GM18868 (cell line): Measurements from ENCODE around the gene PLGLB2.
"Not testable (repeated sequence)": the region's sequence is repeated elsewhere in the genome, so short reads cannot be mapped to it uniquely, and the experiment has no call there.

Source experiments
- ATAC-seq: cut with Tn5 transposase; IDR thresholded peaks from one replicate; pipeline ENCODE4 v1.9.1; 2021; ENCODE audit warnings: mild to moderate bottlenecking, moderate library complexity; ENCODE audit not compliant: unreplicated experiment

Gene PLGLB2

DNA sequence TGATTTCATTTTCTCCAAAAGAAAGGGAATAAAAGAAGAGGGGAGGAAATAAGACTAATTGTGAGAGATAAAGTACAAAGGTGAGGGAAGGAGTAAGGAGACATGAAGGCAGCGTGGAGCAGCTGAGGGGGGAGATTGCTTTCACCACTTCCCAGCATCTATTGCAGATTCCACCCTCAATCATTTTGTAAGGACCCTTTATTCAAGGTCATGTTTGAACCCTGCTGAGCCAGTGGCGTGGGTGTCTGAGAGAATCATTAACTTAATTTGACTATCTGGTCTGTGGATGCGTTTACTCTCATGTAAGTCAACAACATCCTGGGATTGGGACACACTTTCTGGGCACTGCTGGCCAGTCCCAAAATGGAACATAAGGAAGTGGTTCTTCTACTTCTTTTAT is at the start of gene PLGLB2:
Gene PLGLB2 (plus strand): TSS at position 297 of the 400 bp plus-strand sequence. CDS start 67 bp downstream, at position 364.
- not testable (repeated sequence) for ATAC-seq

DNA sequence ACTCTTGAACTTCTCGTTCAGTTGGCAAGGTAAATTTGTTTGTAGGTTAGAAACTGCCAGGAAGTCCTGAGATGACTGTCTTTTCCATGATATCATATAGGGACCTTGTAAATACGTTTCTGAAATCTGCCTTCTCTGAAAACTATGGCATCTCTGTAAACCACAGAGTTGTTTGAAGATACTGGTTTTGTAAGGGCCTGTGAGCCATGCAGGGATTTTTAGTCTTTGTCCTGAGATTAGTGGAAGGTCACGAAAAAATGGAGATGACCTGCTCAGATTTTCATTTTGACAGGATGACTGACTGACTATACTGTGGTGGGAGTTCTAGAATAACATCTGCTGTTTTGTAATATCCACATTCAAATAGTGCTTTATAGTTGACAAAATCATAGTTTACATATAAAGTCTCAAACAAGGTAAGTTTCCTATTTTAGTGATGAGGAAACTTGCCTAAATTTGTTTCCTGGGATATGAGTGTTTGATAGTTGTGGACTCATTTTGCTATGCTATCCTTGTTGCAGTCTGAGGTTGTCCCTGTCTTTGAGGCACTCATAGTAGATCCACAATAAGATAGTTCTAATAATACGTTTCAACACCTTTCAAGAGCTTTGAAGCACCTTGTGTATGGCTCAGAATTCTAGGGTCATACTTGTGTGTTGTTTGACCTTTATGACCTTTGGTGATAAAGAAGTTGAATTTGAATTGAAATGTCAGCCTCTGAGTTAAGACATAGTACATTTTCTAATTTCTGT is 43.1 kb upstream of the PLGLB2 start:
- ATAC-seq, result not testable (repeated sequence)

DNA sequence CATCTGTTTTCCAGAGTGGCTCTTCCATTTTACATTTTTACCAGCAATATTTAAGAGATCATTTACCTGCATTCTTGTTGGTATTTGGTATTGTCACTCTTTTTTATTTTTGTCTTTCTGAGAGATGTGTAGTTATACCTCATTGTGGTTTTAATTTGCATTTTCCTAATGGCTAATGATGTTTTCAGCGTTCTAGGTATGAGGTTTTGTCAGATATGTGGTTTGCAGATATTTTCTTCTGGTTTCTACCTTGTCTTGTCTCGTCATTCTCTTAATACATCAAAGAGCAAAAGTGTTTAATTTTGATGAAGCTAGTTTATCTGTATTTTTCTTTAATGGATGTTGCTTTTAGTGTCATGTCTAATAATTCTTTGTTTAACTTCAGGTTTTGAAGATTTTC is 39.5 kb upstream of the PLGLB2 start:
- ATAC-seq, result not testable (repeated sequence)

DNA sequence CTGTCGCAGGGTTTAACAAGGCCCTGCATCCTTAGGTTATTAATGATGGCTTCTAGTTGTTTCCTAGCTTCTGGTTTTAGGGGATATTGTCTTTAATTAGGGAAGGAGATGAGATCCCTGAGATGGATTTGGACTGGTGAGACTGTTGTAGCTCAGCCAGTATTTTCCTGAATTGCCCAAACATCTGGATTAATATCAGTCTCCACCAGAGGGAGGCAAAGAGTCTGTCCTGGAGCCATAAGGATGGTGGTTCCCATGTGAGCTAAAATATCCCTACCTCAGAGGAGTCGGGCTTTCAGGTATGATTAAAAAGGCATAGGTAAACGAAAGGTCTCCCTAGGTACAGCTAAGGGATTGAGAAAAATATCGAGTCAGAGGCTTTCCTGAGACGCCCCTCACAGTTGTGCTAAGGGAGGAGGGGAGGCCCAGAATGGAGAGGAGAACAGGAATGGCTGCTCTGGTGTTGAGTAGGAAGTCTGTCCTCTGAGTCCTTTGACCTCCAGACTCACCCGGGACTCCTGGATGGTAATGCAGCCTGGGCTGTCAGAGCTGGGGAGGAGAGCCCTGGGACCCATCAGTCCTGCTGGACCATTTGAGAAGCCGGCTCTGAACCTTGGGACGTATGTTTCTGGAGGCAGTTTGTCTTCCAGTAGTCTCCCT is 19.8 kb upstream of the PLGLB2 start:
- ATAC-seq, result not testable (repeated sequence)

DNA sequence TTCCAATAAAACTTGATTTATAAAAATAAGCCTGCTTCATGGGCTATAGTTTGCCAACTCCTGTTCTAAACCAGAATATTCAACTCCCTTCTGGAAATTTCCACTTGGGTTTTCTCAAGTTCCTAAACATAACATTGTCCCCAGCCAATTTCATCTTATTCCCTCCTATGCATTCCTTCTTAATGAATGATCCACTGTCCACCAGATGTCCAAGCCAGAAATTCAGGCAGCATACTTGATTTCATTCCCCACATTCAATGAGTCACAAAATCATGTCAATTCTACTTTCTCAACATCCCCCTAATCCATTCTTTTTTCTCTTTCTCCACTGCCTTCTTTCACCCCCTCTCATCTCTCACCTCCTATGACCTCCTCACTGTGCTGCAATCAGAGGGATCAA is 7.0 kb upstream of the PLGLB2 start:
- not testable (repeated sequence) for ATAC-seq

DNA sequence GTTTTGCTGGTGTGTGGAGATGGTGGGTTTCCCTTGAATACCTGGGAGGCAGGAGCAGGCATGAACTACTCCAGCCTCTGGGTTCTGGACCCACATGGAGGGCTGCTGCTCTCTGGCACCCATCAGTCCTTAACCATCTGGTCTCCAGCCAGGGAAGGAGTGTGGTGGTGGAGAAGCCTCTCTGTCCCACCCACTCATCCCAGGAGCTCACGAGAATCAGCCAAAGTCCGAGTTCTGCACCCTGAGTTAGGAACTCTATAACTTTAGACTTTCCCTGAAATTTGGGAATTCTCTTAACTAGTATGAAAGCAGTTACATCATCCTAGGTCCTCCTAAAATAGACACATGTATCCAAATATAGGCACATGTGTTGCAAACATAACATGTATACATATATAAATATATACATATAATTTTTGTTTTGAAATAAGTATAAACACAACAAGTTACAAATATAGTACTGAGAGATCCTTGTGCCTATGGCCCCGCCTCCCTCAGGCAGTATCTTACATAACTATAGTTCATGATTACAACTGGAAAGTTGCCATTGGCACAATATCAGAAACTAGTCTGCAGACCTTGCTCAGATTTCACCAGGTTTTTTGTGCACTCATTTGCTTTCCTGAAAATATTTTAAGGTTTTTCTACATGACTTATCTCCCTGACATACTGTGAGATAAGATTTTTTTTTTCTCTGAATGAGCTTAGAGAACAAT is 5.3 kb upstream of the PLGLB2 start:
- ATAC-seq, result not testable (repeated sequence)

DNA sequence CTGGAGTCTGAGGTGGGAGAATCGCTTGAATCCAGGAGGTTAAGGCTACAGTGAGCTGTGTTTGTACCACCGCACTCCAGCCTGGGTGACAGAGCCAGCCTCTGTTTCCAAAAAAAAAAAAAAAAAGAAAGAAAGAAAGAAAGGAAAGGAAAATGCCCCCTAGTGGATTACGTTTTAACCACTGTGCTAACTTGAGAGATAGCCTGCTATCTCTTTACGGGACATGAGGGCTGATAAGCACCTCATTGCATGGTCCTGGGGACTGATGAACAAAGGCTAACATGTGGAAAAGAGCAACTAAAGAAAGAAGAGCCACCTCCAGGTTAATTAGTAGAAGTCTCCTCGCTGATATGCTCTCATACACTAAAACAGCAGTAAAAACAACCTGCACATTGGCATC is 4.2 kb upstream of the PLGLB2 start:
- not testable (repeated sequence) for ATAC-seq

DNA sequence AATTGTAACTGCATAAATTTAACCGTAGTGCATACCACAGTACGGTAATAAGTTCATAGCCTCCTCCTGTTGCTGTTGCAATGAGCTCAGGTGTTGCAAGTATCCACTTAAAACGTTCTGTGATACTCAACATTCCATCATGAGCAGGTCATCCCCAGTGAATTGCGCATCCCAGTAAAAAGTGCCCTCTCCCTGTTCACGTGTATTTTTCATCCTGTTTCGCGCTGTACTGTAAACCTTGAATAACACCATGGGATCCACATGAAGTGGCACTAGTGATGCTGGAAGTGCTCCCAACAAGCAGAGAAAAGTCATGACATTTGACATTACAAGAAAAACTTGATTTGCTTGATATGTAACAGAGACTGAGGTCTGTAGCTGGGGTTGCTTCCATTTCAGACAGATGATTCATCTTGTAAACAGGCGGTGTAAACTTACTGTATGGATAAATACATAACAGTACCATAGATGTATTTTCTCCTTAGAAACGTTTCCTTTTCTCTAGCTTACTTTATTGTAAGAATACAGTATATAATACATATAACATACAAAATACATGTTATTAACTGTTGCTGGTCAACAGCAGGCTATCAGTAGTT is 2.4 kb upstream of the PLGLB2 start:
- not testable (repeated sequence) for ATAC-seq

DNA sequence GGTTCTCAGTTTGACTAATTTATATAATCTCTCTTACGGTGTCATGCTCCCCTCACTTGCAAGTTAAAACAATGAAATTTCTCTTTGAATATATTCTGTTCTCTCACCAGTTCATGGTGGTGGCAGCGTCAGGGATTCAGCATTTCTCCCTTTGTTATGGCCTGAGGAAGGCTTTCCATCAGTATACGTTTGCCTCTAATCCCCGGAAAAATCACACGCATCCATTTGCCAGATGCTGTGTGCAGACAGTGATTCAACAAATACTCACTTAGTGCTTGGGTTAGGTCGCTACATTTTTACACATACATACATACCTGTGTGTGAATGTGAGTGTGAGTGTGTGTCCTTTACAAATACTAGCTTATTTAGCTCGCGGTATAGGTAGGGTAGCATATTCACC is 637 bp downstream of the PLGLB2 start:
- not testable (repeated sequence) for ATAC-seq

DNA sequence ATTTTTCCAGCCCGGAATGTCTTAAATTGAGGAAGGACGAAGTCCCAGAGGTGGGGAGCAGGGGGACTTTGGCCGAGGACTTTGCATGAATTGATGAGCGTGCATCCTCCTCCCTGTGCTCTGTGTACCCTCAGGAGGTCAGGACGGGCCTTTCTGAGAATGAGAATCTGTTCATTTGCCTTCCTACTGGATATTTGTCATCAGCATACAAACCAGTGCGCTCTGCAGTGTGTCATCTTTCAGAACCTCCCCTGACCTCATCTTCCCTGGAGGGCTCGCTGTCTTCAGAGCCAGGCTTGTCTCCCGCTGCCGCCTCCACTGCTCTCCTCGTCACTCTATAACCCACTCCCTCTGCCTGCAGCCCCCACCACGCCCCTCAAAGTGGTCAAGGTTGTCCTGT is 2.7 kb downstream of the PLGLB2 start:
- ATAC-seq, result not testable (repeated sequence)

DNA sequence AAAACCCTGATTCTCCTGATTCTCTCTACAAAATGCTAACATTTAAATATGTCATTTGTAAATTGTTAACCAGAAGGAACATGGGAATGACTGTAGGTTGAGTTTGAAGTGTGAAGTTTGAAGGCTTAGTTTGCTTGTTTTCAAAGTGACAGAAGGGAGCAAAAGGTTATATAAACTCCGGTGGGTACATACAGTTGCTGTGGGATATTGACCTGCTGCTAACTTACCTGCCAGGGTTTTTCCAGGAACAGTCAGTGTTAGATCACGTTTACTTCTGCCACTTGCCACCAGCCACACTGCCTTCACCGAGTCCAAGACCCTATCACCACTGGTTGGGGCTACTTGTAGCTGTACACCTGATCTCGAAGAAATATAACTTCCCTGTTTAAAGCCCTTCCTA is 6.9 kb downstream of the PLGLB2 start:
- not testable (repeated sequence) for ATAC-seq
